ENCODE data around the gene PACRG. TPM values are rescaled to one million over a fixed set of nuclear protein-coding genes. Genes with fewer than 3 reads are reported as not detected.

The PACRG gene
- total and polyA plus RNA-seq, 2 of the 13 experiments (the other 11 are each of a cell fraction or from before 2014, with no cell fraction given): 0.13 TPM; not detected in 1

- ATAC-seq: no peak
- no peak overlapping the region for H3K27ac ChIP-seq (ENCODE audit: extremely low read length, insufficient read depth, low read length)
- TF ChIP-seq ZNF468 (CRISPR knock-in tag; IDR thresholded peaks at IDR 0.05) (no peak), ZNF18 (CRISPR knock-in tag; IDR thresholded peaks at IDR 0.05; ENCODE audit: insufficient replicate concordance) (no peak), ZNF724P (CRISPR knock-in tag; IDR thresholded peaks at IDR 0.05; ENCODE audit: borderline replicate concordance) (no peak), ARNT2 (CRISPR knock-in tag; IDR thresholded peaks at IDR 0.05; ENCODE audit: low read depth) (no peak), SP1 (IDR thresholded peaks at IDR 0.05) (no peak), SP1 (CRISPR knock-in tag; IDR thresholded peaks at IDR 0.05) (no peak), ZNF703 (CRISPR knock-in tag; IDR thresholded peaks at IDR 0.05; ENCODE audit: borderline replicate concordance) (no peak), ZNF282 (IDR thresholded peaks at IDR 0.05; ENCODE audit: partially characterized antibody) (no peak), ELF1 (CRISPR knock-in tag; IDR thresholded peaks at IDR 0.05) (no peak)
- no peak overlapping the region for H3K4me2 ChIP-seq (ENCODE audit: low read depth, low read length)
- H2AFZ ChIP-seq (ENCODE audit: low read length): no peak overlapping the region
- H4K20me1 ChIP-seq (ENCODE audit: insufficient read depth, low read length): no peaks in the 10 kb centered on the region
- FAIRE-seq: no peak
- ChIA-PET POLR2A (no interaction called here), CTCF (ENCODE audit: low intra/inter-chr PET ratio, low total read pairs) (no interaction called here)
- no peaks in the 10 kb centered on the region for H3K27me3 ChIP-seq (ENCODE audit: control insufficient read depth in 1 of 2, insufficient read depth in 2 of 2, low read length in 2 of 2)
- in situ Hi-C loops (cut with HindIII; ENCODE audit: extremely low pct_ligation_motif_present, low pct_unique_long_range_greater_than_20kb): no loop called here
- H3K9me3 ChIP-seq (ENCODE audit: low read length): peaks cover 6% of the 10 kb centered on the region; the same call in 1 of the 2 replicates
- intact Hi-C loops (cut with micrococcal nuclease; ENCODE audit: unreplicated experiment): no loop called here
- no peaks in the 10 kb centered on the region for H3K36me3 ChIP-seq (replicated peaks in 1 of 2; ENCODE audit: control insufficient read depth in 1 of 2, insufficient read depth in 2 of 2, low read length in 2 of 2)
- no peaks in the 10 kb centered on the region for H3K4me1 ChIP-seq (ENCODE audit: insufficient read depth, low read length)
- no peaks in the 10 kb centered on the region for H3K79me2 ChIP-seq (ENCODE audit: insufficient read depth, low read length)
- WGBS (ENCODE audit: low lambda C conversion rate): 2% methylated on average over 1 of the region's 1 CpG
- BruUV-seq (replicated peaks): no TSS peak
- no peak overlapping the region for H3K4me3 ChIP-seq (replicated peaks in 1 of 3; ENCODE audit: insufficient read depth in 1 of 3, low read depth in 2 of 3, low read length in 3 of 3)
- DNase-seq (ENCODE audit: low spot score): no peak
- H3K9ac ChIP-seq (ENCODE audit: insufficient read depth, low read depth, low read length): no peak overlapping the region
These were observed 290.0 kb downstream of the PACRG start for GRCh38 chr6:163017801-163018200.
